GM19372 (cell line): ENCODE data around the gene ALPI.

ENCODE experiments used
- ATAC-seq: cut with Tn5 transposase; IDR thresholded peaks from one replicate; pipeline ENCODE4 v1.9.1; 2021; ENCODE audit warnings: mild to moderate bottlenecking, low read depth, moderate library complexity; ENCODE audit not compliant: unreplicated experiment

The ALPI gene

DNA sequence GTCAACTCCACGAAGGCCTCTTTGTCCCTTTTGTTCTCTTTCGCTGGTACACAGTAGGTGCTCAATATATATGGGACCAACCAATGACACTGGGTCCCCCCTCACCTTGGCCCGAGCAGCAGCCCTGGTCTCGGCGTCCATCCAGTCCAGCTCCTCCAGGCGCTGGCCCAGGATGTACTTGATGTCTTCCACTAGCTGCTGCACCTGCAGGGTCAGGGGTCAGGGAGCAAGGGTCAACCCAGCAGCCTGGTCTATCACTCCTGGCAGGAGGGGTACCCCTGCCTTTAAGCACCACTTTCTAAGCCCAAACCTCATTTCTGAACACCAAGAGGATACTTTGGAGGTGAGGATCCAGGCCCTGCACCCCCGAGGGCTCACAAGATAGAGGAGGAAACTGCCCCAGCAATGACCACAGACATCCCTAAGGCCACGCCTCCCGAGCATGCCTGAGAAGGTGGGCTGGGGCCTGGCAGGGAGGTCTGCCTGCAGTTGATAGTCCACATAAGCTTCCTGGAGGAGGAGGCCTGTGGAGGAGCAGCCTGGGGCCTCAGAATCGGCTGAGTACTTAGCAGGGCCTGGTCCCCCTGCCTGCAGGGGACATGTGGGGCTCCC is 27.5 kb downstream of the ALPI start:
- ATAC-seq = no peak

GRCh38 chr2:232483923-232484627 is 28.1 kb downstream of the ALPI start:
- ATAC-seq = no peak

DNA sequence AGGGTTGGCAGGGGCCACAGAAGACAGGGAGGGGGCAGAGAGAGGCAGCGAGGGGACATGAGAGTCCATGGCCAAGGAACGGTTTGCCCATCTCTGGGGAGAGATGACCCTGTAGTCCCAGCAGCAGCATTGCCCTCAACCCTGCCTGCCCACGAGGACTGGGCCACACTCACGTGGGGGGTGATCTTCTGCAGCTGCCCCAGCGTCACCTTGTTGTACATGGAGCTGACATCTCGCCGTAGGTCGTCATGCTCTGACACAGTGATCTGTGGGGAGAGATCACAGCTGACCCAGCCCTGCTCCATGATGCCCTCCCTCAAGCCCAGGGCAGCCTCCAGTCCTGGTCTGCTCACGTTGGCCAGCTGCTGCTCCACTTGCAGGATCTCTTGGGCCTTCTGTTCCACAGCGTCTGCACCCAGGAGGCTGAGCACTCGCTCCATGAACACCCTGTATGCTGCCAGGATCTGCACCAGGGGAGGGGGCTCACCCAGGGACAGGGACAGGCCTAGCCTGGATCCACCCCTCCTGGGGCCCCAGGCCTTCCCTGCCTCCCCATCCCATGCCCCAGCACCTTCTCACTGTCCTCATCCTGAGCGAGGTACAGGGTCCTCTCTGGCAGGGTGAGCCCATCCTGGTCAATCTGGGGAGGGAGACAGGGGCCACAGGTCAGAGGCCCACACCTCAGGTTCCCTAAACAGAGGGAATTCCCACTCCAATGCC is 28.8 kb downstream of the ALPI start:
- no peak for ATAC-seq

DNA sequence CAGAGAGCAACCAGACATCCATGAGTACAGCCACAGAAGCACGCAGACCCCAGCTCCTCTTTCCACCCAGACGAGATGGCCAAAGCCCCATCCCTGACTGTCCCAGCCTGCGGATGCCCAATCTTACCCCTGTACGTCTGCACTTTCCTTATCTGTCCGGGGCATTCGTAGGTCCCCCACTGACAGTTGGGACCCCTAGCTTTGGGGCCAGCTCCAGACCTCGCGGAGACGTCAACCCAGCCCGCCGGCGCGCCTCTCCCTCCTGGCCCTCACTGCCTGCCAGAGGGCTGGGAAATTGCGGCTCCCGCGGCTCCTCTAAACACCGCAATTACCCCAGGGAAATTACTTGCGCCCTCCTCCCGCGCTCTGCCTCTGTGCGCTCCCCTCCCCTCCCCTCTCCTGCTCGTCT is 29.4 kb downstream of the ALPI start:
- ATAC-seq = no peak

DNA sequence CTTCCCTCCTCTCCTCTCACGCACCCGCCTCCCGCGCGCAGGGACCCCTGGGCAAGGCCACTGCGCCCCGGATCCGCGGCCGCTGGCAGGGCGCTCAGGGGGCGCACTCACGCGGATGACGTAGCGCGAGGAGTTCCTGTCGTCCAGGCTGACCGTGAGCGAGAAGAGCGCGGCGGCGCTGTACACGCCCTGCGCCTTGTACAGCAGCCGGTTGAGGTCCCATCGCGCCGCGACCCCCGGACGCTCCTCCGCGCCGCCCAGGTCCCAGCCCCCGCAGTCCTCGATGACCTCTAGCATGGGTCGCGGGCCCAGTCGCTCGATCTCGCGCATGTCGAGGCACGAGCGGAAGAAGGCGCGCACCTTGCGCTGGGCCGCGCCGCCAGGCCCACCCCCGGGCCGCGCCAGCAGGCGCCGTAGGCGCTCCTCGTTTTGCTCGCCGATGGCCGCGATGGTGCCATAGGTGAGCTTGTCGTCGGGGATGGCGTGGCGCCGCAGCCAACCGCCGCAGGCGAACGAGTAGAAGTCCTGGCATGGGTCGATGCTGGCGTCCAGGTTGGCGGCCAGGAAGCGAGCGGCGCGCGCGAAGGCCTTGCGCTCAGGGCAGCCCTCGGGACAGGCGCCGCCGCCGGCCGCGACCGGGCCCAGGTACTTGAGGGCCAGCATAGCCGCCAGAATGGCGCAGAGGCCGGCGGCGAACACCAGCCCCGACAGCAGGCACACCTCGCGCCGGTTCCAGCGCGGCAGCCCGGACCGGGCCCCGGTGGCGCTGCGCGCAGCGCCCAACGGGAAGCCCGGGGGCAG is 30.0 kb downstream of the ALPI start:
- no peak for ATAC-seq

- ATAC-seq = no peak
Observed at GRCh38 chr2:232486558-232487384, 30.8 kb downstream of the ALPI start.

DNA sequence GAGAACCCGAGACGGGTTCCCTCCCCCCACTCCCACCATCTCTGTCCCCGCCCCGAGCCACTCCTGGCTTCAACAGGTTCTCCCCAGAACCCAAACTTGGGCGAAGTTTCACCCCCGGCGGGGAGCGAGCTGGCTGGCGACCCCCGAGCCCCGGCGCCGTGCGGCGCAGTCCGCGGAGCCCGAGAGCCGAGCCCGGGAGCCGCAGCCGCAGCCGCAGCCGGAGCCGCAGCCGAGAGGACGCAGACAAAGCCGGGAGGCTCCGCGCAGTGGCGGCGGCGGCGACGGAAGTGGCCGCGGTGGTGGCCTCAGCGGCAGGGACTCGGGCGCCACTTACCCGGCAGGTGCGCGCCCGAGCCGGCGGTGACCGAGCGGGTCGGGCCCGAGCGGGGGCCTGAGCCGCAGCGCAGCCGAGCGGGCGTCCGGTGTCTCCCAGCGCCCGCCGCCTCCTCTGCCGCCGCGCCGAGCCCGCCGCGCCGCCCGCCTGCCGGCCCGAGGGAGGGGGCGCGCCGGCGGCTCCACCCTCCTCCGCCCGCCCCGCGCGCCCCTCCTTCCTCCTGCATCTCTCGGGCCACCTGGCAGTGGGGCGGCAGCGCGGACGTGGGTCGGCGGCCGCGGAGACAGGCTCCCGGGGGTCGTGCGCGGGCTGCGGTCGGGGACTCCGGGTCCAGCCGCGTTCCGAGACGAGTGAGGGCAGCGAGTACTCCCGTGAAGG is 31.6 kb downstream of the ALPI start, which contains the start of gene ECEL1:
Gene ECEL1 (minus strand): TSS at position 450 of the 712 bp plus-strand sequence. CDS start 1,181 bp downstream, outside the sequence.
- ATAC-seq = no peak

- no peak for ATAC-seq
Observed at GRCh38 chr2:232488097-232488711, 32.3 kb downstream of the ALPI start.

DNA sequence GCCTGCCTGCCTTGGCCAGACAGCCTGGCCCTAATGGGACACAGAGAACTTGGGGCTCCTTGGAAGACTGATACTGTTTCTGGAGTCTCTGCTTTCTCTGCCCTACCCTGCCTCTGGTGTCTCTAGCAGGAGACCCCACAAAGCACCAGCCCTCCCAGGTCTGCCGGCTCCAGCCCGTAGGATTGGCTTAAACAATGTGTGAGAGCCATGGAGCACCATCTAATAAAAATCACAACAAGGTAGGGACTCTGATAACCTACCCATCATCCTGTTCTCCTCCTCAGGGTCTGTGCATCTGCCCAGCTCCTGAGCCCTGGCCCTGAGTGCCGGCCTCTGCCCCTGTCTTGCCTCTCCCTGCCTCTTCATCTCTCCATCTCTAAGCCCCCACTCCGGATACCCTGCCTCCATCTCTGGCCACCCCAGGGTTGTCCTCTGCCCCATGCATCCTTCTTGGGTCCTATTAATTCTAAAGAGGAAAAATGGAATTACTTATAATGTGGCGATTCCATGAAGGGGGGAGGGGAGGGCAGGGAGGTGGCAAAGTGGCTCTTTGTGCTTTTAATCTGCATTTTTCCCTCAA is 32.9 kb downstream of the ALPI start:
- no peak for ATAC-seq

GRCh38 chr2:232489516-232490220 is 33.7 kb downstream of the ALPI start:
- ATAC-seq = no peak

DNA sequence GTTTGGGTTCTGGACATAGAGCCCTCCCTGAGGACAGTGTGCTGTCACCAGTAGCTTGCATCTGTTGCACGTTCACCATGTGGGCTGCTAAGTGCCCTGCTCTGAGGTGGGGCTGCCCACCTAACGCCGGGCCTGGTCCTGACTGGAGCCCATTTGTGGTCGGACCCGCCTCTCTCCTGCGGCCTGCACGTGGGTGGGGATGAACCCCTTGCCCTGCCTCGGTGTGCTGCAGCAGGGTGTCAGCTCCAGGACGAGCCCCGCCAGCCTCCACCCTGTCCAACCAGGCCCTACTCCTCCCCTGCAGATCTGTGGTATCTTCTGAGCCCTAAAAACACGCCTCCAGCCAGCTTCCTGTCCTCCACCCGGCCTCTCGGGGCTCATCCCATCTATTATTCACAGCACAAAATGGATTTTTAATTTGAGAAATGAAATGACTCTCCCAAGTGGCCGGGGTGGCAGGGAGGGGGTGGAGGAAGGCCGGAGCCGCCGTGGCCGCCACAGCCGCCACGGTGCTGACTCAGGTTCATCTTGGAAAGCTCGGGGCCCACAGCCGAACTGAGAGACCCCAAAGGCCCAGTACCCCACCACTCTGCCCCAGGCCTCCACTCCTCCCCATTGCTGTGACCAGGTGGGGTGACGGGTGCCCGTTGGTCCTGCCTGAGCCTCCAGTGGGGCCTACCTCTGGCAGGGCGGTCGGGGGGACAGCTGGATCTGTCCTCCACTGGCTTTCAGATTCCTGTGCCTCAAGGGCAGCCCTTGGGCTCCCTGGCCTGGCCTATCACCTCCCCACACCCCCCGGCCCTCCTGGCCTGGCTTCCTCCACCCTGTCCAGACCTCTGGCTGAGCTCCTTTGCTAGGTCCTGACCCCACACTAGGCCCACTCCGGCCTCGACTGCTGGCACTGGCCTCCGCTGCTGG is 34.5 kb downstream of the ALPI start:
- ATAC-seq = no peak

- ATAC-seq = no peak
Observed at GRCh38 chr2:232491139-232491780, 35.3 kb downstream of the ALPI start.

DNA sequence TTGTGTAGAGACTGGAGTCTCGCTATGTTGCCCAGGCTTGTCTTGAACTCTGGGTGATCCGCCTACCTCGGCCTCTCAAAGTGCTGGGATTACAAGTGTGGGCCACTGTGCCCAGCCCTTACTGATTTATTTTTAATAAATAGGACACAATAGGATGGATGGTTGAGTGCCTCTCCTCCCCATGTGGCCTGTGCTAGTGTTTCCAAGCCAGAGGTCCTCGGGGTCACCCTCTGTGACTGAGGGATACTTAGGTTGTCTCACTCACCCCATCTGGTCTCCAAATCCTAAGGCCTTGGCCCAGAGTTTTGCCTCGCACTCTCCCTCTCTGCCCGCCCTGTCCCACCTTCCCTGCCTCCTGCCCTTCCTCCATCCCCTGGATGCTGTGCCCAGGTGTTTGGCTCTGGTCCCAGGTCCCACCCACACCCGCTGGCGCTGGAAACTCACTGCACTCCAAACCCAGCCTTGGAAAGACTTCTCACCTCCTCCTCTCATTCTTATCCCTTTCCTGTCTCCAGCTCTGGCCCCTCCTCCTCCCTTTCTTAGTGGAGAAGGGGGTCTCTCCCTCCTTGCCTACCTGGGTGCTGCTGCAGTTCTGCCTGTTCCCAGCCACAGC is 36.4 kb downstream of the ALPI start:
- no peak for ATAC-seq

DNA sequence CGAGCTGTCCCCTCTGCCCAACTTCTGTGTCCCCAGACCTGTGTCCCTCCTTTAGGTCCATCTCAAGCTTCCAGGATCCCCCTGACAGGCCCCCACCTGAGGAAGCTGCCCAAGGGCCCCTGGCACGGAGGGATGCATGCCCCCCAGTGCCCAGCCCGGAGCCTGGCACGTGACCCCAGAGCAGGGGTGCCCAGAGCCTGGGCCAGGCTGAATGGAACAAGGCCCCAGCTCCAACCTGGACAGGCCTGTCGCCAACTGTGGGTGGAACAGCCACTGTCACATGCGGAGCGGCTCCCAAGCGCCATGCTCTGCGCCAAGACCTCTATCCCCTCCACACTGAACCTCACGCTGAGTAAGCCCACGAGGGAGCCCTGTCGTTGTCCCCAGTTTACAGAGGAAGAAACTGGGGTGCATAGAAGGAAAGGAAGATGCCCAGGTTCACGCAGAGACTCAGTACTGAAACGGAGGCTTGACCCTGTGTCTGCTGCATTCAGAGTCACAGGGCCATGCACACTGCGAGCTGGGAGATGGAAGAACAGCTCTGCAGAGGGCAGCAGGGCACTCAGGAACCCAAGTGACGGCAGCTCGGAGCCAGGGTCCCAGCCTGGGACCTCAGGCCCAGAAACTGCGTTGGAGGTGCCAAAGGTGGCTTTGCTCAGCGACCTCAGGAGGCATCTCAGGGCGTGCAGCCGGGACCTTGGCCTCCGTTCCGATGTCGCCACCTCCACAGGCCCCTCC is 37.2 kb downstream of the ALPI start:
- no peak for ATAC-seq

DNA sequence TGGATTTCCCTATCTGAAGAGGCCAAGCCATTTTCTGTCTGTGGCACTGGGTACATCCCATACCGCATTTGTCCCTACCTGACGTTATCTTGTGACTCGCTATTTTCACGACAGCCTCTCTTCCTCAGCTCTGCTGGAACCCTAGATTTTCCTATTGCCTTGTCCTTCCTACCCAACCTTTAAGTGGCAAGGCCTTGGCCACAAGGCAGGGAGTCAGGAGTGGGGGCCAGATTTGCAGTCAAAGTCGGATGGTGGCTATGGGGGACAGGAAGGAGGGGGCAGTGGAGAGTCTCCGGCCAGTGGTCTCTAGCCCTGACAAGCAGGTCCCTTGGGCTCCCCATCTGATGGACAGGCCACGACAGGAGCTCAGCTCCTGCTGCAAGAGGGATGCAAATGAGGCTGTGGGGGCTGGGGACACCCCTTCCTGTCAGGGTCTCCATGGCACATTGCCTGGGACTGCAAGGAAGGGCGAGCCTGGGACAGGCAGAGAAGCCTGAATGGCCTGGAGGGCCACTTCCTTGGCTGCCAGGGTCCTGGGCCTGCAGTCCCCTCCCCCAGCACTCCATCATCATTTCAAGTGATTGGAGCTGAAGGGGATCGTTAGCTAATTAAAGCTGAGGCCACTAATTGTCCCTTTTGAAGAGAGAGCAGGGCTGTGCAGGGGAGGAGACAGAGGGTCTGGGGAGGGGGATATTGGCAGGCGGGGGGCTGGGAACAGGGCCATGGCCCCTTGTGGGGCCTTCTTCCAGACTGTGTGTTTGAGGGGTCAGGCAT is 37.9 kb downstream of the ALPI start:
- ATAC-seq = no peak
